Mesothelial cell of epicardium (in vitro differentiated cells): ENCODE measurements around the gene TMEM163. TPM values are rescaled to one million over a fixed set of nuclear protein-coding genes. Genes with fewer than 3 reads are reported as not detected.

Experiments
- DNase-seq, 2 experiments: peaks; one replicate each; pipeline ENCODE4 v3.0.0; 2021; ENCODE audit warnings: low spot score in 2 of 2; ENCODE audit not compliant: unreplicated experiment in 2 of 2
- H3K27ac Mint-ChIP-seq: 2 replicates; pipeline ENCODE4 v1.8.0; 2021; ENCODE audit warnings: mixed read lengths
- H3K27me3 Mint-ChIP-seq: 2 replicates; pipeline ENCODE4 v1.8.0; 2021; ENCODE audit warnings: low read depth, mixed read lengths
- H3K36me3 Mint-ChIP-seq: 2 replicates; pipeline ENCODE4 v1.8.0; 2021; ENCODE audit warnings: mixed read lengths
- H3K4me1 Mint-ChIP-seq: 2 replicates; pipeline ENCODE4 v1.8.0; 2021; ENCODE audit warnings: mixed read lengths
- H3K4me3 Mint-ChIP-seq: 2 replicates; pipeline ENCODE4 v1.8.0; 2021; ENCODE audit warnings: mild to moderate bottlenecking, moderate library complexity, mixed read lengths
- H3K9me3 Mint-ChIP-seq: 2 replicates; pipeline ENCODE4 v1.8.0; 2021; ENCODE audit warnings: mixed read lengths
- CTCF ChIP-seq: fragments of 200-600 bp; sonication (generic); IDR thresholded peaks from one replicate; pipeline ENCODE4 v1.5.0; 2021; ENCODE audit warnings: antibody characterized with exemption; ENCODE audit not compliant: unreplicated experiment
- total RNA-seq: library from RNA; stranded (reverse); gene quantifications from 3 replicates; pipeline ENCODE4 v1.2.1, GENCODE V29; 2021

TMEM163 gene
- total RNA-seq, 1 donor from 2014 or later, result 0.47 TPM

- H3K36me3 Mint-ChIP-seq, result peaks cover 11% of the 10 kb centered on the region
- TF ChIP-seq CTCF, result no peak
- H3K9me3 Mint-ChIP-seq, result no peaks in the 10 kb centered on the region
- no peak for DNase-seq
- H3K27ac Mint-ChIP-seq, result no peak overlapping the region
- no peak overlapping the region for H3K4me3 Mint-ChIP-seq
- H3K4me1 Mint-ChIP-seq, result no peaks in the 10 kb centered on the region
- no peaks in the 10 kb centered on the region for H3K27me3 Mint-ChIP-seq
Measured at GRCh38 chr2:134441153-134441863, 277.5 kb downstream of the TMEM163 start.

- no peak for DNase-seq
- Mint-ChIP-seq H3K4me1 (no peaks in the 10 kb centered on the region), H3K27ac (no peak overlapping the region), H3K9me3 (no peaks in the 10 kb centered on the region), H3K36me3 (peaks cover 14% of the 10 kb centered on the region), H3K27me3 (no peaks in the 10 kb centered on the region), H3K4me3 (no peak overlapping the region)
- no peak for TF ChIP-seq CTCF
Measured at GRCh38 chr2:134440336-134440909, 278.4 kb downstream of the TMEM163 start.

- no peaks in the 10 kb centered on the region for H3K27me3 Mint-ChIP-seq
- no peak overlapping the region for H3K4me3 Mint-ChIP-seq
- no peak overlapping the region for H3K27ac Mint-ChIP-seq
- TF ChIP-seq CTCF, result no peak
- peaks cover 22% of the 10 kb centered on the region for H3K36me3 Mint-ChIP-seq
- H3K4me1 Mint-ChIP-seq, result no peaks in the 10 kb centered on the region
- no peaks in the 10 kb centered on the region for H3K9me3 Mint-ChIP-seq
- no peak for DNase-seq
Measured at GRCh38 chr2:134438371-134438770, 280.4 kb downstream of the TMEM163 start.

- Mint-ChIP-seq H3K36me3 (peaks cover 19% of the 10 kb centered on the region), H3K4me3 (no peak overlapping the region), H3K4me1 (peaks cover 5% of the 10 kb centered on the region), H3K27ac (no peak overlapping the region), H3K27me3 (no peaks in the 10 kb centered on the region), H3K9me3 (no peaks in the 10 kb centered on the region)
- no peak for DNase-seq
- TF ChIP-seq CTCF, result no peak
Measured at GRCh38 chr2:134436706-134437105, 282.1 kb downstream of the TMEM163 start.

- Mint-ChIP-seq H3K4me3 (no peak overlapping the region), H3K9me3 (no peaks in the 10 kb centered on the region), H3K36me3 (peaks cover 19% of the 10 kb centered on the region), H3K27ac (no peak overlapping the region), H3K4me1 (peaks cover 5% of the 10 kb centered on the region), H3K27me3 (no peaks in the 10 kb centered on the region)
- no peak for DNase-seq
- TF ChIP-seq CTCF, result no peak
Measured at GRCh38 chr2:134435936-134436335, 282.9 kb downstream of the TMEM163 start.
